Prostate gland (tissue), 2 donors: ENCODE data around the gene ULBP1.
"Not testable (repeated sequence)": the region's sequence is repeated elsewhere in the genome, so short reads cannot be mapped to it uniquely, and the experiment has no call there.

Experiments used
- CTCF ChIP-seq, 4 experiments: fragments of 200-600 bp in 2 of 4; fragments of 450-650 bp in 2 of 4; sonication (generic) in 2 of 4; IDR thresholded peaks; 1 replicate in 3 of 4; 2 replicates in 1 of 4; pipeline ENCODE4 v1.5.1; 2016 to 2019; ENCODE audit warnings: antibody characterized with exemption in 4 of 4, mild to moderate bottlenecking in 2 of 4, moderate library complexity in 2 of 4
- POLR2A ChIP-seq: fragments of 450-650 bp; IDR thresholded peaks from one replicate; pipeline ENCODE4 v1.6.1; 2016; ENCODE audit warnings: antibody characterized with exemption, mild to moderate bottlenecking

- not testable (repeated sequence) for TF ChIP-seq POLR2A; CTCF (IDR thresholded peaks at IDR 0.05)
Measured at GRCh38 chr6:150014623-150015280, 51.0 kb downstream of the ULBP1 start.
